HG02973 (cell line): ENCODE measurements around the gene ZFAND4.
"Not testable (repeated sequence)": the region's sequence is repeated elsewhere in the genome, so short reads cannot be mapped to it uniquely, and the experiment has no call there.

Experiments used
- ATAC-seq: cut with Tn5 transposase; IDR thresholded peaks from one replicate; pipeline ENCODE4 v1.9.1; 2021; ENCODE audit warnings: moderate library complexity; ENCODE audit not compliant: unreplicated experiment

The ZFAND4 gene

DNA sequence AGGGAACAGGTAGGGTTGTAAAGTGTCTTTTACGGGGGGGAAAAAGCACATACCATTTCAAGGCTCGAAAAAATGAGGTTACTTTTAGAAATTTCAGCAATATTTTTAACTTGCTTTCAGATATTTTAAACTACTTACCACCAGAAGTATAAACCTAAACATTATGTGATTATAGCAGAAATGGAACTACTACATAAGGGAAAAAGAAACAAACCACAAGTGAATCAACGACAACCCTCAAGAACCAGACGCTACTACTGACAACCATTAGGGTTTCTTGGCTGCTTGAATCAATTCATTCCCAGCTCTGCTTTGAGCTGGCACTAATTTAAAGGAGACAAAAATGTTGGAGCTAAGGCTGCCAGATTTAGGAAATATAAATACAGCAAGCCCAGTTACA lies 80.1 kb downstream of the ZFAND4 start:
- no peak for ATAC-seq

DNA sequence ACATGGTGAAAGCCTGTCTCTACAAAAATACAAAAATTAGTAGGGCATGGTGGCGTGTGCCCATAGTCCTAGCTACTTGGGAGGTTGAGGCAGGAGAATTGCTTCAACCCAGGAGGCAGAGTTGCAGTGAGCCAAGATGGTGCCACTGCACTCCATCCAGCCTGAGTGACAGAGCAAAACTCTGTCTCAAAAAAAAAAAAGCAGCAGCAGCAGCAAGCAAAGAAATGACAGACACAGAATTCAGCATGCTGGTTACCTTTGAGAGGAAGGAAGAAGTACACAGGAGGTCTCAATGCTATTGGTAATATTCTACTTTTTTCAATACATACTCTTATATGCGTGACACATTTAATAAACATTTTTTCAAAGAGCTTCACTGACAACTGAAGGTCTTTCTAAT lies 81.3 kb downstream of the ZFAND4 start:
- ATAC-seq = no peak

DNA sequence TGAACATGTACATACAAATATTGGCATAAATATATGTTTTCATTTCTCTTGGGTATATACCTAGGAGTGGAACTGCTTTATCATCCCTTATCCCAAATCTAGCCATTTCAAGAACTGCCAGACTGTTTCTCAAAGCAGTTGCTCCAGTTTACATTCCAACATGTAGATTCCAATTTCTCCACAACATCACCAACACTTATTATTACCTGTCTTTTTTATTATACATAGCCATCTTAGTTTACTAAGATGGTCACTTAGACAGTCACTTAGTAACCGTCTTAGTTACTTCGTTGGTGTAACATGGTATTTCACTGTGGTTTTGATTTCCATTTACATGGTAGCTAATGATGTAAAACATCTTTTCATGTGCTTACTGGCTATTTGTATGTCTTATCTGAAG lies 82.7 kb downstream of the ZFAND4 start:
- no peak for ATAC-seq

DNA sequence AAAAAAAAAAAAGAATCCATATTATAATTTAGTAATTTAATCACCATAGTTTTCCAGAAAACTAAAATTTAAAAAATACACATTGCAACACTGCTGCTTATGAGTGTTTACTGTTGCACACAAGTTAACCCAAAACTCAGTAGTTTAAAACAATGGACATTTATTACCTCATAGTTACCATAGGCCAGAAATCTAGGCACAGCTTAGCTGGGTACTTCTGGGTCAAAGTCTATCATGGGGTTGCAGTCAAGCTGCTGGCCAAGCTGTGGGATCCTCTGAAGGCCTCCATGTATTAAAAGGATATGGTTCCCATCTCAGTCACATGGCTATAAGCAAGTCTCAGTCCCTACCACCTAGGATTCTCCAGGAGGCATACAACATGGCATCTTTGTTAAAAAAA lies 83.6 kb downstream of the ZFAND4 start:
- ATAC-seq = no peak

DNA sequence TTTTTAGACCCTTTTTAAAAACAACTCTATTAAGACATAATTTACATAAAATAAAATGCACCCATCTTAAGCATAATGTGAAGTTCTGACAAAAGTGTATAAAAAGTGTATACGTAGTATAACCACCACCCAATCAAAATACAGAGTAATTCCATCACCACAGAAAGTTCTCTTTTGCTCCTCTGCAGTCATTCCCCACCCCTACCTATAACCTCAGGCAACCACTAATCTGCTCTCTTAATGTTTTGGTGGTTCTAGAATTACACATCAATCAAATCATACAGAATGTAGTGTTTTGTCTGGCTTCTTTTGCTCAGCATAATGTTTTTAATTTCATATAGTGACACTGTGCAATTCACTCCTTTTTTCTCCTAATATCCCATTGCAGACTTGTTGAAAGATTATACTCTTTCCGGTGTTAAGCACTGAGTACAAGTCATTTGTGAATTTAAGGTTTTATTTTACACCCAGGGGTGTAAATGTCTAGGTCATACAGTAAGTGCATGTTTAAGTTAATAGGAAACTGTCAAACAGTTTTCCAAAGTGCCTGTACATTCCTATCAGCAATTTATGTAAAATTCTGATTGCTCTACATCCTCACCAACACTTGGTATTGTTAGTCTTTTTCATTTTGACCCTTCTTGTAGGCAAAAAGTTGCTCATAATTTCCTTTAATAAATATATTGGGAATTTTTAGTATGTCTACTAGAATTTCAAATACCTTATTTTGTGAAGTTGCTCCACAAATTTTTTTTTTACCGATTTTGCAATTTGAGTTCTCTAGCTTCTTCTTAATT lies 86.3 kb downstream of the ZFAND4 start:
- no peak for ATAC-seq

DNA sequence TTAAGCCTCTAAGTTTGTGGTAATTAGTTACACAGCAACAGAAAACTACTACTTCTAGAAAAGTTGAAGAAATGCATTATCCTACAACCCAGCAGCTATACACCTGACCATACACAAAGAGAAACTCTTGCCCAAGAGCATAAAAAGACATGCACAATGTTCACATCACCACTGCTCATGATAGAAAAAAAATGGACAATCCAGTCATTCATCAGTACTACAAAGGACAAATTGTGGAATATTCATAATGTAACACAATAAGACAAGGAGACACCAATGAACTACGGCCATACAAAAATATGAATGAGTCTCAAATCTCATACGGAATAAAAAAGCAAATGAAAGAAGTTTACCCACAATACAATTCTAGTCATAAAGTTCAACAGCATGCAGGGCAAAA lies 87.4 kb downstream of the ZFAND4 start:
- no peak for ATAC-seq

DNA sequence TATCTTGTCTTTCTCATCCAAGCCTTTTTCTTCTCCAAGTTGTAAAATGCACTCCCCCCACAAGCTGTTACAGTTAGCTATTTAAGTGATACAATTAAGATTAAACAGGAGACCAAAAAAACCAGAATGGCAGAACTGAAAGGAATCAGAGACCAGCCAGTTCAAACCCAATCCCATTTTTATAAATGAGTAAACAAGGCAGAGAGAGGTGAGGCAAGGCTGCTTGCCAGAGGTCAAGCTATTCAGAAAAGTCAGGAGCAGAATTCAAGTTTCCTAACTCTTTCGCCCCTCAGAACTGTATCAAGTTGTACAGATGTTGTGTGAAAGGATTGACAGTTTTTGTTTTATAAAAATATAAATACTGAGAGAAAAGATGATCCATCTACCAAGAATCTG lies 90.2 kb downstream of the ZFAND4 start:
- no peak for ATAC-seq

DNA sequence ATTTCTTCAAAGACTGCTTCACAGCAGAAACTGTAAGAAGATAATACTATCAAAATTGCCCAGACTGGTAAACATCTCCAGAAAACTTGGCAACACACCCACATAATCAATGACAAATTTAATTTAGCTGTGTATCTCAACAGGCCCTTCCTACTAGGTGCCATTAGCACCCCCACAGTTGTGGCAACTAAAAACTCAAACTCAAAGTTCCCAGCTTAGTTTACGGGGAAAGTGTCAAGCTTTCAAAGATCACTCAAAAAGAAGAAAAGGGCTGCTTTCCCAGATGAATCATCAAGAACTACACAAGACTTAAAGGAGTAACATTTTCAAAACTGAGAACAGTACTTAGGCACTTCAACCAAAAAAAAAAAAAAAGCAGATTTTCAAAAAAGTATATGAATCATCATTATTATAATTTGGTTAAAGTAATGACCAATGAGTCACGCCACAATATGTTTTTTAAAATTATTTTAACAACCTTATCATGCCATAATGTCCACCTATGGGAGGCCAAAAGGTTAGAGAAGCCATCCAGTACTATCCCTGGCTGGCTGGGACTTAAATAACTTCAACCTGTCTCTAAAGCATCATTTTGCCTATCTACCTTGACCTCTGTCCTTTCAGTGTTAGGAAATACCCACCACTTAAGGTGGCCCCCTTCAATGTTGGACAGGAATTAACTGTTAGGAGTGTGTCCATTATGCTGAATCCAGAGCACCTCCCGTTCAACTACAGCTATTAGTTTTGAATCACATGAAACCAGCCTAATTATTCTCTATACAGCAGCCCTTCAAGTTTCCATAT lies 90.8 kb downstream of the ZFAND4 start:
- ATAC-seq = no peak

DNA sequence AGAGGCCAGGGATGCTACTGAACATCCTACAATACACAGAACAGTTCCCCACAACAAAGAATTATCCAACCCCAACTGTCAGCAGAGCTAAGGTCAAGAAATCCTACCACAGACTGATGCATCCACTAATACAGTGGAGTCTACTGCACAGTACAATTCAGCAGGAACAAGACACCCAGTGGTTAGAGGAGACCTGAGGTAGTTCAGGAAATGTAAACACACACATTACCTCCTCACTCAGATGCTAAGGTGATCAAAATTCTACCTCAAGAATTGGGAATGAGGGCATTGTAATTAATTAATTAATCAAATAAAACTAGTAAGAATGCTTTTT lies 91.4 kb downstream of the ZFAND4 start:
- no peak for ATAC-seq

DNA sequence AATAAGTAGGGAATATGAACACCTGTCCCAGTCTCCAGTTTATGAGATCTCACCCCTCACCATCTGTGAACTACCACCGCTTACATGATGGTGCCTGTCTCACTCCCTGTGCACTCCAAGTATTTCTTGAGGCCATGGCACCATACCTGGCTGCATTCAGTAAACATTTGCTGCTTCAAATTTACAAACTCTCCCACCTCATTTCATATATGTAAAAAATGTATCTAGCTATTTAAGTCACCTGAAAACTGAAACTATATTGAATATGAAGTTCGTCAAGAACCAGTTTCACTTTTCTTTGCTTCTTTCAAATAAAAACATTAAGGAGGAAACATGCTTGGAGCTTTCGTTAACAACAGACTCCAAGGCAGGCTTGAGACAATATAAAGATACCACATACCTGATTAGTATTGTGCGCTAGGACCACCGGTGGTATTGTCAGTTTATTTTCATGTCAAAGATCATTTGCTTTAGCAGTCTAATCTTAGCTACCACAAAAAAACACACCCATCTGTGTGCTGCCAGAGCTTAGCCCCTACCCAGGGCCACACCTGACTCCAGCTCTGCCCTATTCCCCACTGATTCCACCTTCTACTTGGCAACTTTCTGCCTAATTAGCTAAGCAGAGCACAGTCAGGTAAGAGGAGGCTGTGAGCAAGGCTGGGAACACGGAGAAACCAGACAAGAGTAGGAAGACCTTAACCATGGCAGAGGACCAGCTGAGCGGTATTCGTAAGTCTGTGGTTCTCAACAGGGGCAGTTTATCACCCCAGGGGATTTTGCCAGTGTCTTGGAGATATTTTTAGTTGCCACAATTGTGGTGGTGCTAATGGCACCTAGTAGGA lies 92.0 kb downstream of the ZFAND4 start:
- peak; percentile 64 for ATAC-seq

DNA sequence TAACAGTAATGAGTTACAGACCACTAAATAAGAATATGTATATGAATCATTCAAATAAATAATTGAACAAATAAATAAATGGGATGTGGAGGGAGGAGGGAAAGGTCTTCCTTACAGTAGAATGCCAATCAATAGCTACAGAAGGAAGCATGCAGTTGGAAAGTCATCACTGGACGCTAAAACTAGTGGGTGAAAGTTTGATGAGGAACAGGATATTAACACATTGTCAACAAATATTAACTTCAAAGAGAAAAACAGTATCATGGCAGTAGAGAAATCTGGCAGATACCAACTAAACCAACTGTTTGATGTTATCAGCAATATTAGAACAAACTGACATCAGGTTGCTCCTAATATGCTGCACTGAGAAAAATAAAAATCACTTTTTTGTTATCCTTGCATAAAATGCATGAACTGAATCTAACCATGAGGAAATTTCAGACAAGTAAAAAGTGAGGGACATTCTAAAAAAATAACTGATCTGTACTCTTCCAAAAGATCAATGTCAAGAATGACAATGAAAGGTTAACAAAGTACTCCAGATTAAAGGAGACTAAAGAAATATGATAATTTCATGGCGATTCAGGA lies 94.1 kb downstream of the ZFAND4 start:
- no peak for ATAC-seq

DNA sequence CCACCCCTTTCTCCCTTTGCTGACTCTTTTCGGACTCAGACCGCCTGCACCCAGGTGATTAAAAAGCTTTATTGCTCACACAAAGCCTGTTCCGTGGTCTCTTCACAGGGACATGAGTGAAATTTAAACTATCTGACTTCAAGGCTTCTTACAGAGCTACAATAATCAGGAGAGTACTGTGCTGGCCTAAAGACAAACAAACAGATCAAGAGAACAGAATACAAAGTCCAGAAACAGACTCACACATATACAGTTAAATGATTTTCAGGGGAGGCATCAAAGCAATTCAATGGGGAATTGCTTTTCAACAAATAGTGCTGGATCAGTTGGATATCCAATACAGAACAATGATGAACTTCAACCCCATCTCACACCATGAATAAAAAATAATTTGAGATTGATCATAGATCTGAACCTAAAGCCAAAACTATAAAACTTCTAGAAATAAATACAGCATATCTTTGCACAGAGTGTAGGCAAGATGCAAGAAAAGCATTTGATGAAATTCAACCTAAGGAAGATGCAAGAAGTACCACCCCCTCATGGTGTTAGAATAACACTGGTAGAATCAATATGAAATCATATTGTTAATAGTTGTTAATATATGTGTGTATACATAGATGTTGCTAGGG lies 96.5 kb downstream of the ZFAND4 start:
- no peak for ATAC-seq

DNA sequence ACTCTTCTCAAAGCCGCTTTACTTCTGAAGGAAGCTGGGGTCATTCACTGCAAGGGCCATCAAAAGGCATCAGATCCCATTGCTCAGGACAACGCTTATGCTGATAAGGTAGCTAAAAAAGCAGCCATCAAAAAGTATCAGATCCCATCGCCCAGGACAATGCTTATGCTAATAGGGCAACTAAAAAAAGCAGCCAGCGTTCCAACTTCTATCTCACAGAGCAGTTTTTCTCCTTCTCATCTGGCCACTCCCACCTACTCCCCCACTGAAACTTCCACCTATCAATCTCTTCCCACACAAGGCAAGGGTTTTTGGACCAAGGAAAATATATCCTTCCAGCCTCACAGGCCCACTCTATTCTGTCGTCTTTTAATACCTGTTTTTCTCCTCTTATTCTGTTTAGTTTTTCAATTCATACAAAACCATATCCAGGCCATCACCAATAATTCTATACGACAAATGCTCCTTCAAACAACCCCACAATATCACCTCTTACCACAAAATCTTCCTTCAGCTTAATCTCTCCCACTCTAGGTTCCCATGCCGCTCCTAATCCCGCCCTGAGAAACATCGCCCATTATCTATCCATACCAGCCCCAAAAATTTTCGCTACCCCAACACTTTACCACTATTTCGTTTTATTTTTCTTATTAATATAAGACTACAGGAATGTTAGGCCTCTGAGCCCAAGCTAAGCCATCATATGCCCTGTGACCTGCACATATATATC lies 97.4 kb downstream of the ZFAND4 start:
- not testable (repeated sequence) for ATAC-seq

DNA sequence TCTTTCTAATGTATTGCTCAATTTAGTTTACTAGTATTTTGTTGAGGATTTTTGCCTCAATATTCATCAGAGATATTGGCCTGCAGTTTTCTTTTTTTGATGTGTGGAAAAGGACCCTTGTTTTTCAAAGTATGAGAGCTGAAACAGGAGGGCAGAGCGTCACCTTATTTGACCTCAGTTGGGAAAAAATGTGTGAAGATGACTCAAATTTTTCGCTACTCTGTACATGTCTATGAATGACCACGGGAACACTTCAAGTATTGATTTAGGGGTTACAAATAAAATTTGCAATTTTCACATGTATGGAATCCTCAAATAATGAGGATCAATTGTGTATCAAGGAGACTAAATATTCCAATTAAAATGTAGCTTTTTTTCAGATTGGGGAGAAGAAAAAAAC lies 103.1 kb downstream of the ZFAND4 start:
- no peak for ATAC-seq

DNA sequence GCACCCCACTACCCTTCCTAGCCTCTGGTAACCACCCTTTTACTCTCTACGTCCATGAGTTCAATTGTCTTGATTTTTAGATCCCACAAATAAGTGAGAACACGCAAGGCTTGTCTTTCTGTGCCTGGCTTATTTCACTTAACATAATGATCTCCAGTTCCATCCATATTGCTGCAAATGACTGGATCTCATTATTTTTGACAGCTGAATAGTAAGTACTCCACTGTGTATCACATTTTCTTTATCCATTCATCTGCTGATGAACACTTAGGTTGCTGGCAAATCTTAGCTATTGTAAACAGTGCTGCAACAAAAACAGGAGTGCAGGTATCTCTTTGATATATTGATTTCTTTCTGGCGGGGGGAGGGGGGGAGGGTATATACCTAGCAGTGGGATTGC lies 106.2 kb downstream of the ZFAND4 start:
- ATAC-seq = no peak
